ELR (cell line): ENCODE data around the gene BHMT.

Experiments used
- DNase-seq: peaks from one replicate; pipeline ENCODE4 v3.0.0-alpha.2; 2015; ENCODE audit warnings: low read depth

BHMT gene, protein sequence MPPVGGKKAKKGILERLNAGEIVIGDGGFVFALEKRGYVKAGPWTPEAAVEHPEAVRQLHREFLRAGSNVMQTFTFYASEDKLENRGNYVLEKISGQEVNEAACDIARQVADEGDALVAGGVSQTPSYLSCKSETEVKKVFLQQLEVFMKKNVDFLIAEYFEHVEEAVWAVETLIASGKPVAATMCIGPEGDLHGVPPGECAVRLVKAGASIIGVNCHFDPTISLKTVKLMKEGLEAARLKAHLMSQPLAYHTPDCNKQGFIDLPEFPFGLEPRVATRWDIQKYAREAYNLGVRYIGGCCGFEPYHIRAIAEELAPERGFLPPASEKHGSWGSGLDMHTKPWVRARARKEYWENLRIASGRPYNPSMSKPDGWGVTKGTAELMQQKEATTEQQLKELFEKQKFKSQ

DNA sequence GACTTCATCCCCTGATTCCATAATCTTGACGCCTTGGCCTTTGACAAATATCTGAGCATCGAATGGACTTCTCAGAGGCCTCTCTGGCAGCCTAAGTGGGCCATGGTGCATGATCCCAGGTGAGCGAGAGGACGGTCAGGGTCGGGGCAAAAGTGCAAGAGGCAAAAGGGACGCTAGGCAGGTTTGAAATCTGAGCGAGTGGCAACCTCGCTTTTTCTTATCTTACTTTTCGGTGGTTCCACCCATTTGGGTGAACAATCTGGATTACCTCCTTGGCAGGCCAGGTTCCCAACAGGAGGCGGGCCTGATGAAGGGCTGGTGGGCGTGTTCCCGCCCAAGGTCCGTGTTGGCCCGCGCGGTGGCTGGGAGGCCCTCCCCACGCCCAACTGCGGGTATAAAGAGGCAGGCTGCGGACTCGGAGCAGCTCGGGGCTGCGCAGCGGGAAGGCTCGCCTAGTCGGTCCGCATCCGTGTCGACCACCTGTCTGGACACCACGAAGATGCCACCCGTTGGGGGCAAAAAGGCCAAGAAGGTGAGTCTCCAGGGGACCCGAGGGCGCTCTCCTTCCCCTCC, at the start of gene BHMT:
Gene BHMT, plus strand, starts transcription at position 423 of the 573 bp plus-strand sequence. Its CDS starts 77 bp downstream, at position 500.
- DNase-seq = no peak

DNA sequence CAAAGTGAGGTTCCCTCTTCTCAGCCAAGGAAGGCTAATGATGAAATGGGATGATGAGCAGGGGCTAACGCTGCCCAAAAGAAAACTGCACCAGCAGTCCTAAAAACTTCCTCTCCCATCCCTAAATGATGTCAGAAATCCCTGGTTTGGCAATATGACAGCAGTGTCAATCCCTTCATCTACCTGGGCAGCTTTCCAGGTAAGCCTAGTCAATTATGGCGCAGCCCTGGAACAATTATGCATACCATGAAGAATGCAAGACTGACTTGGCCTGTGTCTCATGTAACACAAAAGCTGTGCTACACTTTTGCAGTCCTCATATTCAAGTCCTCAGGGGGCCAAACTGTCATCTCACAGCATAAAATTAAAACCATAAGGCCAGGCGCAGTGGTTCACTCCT, 49.2 kb upstream of the BHMT start:
- DNase-seq = no peak

DNA sequence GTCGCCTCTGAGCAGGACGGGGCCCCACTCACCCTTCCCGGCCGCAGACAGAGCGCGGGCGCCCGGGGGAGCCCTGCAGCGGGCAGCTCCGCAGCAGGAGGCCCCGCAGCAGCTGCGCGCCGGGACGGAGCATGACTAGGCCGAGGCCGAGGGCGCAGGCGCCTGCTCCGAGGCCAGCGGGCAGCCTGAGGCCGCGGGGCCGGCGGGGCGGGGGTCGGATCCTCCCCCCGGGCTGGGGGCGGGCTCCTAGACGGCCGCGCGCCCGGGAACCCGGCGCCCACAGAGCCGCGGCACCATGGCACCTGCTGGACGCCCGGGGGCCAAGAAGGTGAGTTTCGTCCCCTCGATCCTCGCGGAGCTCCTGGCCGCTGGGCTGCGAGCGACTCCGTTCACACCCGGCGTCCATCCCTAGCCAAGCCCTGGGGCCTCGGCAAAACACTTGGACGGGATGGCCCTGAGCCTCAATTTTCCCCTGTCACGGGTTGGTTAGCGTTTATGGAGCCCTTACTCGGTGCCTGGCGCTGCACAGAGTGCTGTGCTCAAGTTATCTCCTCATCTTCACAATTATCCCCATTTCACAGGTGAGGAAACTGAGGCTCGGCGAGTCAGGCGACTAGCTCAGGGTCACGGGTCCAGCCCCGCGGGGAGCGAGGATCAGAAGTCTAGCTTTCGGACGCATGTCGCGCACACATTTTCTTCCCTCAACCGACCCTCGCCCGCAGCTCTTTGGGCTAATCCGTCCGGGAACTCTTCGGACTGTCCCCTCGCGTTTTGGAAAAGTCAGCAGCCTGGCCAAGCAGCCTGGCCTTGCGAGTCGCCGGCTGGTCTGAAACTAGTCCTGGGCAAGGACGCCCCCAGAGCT, 41.9 kb upstream of the BHMT start, which contains the start of the genes BHMT2 and DMGDH:
Gene BHMT2, plus strand, starts transcription at position 280 of the 862 bp plus-strand sequence. Its CDS starts 16 bp downstream, at position 296.
Gene DMGDH, minus strand, starts transcription at position 187 of the 862 bp plus-strand sequence. Its CDS starts 54 bp downstream, at position 133.
- peak; percentile 72 for DNase-seq

DNA sequence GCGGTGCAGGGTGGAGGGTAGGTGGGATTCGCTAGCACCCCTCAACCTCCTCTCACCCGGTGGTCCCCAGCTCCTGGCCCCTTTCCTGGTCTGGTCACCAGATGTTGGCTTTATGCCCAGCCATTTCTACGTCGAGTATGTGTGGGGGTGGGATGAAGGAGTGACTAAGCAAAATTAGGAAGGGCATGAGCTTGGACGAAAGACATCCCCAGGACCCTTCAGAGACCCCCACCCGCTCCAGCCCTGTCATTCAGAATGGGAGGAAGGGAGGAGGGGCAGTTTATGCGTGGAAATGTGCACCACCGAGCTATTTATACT, 41.3 kb upstream of the BHMT start:
- DNase-seq = peak; percentile 22

DNA sequence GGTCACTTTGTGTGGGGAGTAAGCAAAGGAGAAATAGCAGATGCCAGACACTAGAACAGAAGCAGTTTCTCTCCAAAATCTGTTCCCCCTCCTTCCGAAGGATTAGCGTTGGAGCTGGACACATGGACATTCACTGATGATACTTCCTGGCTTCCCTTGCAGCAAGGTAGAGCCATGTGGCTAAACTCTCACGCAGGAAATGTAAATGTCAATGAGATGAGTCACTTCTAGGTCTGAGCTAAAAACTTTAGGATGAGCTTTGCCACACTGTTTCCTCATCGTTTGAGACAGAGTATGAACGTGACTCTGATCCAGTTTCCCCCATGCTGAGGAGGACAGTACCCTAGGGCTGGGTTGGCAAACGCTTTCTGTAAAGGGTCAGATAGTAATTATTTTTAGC, 37.0 kb upstream of the BHMT start:
- DNase-seq = peak; percentile 83

DNA sequence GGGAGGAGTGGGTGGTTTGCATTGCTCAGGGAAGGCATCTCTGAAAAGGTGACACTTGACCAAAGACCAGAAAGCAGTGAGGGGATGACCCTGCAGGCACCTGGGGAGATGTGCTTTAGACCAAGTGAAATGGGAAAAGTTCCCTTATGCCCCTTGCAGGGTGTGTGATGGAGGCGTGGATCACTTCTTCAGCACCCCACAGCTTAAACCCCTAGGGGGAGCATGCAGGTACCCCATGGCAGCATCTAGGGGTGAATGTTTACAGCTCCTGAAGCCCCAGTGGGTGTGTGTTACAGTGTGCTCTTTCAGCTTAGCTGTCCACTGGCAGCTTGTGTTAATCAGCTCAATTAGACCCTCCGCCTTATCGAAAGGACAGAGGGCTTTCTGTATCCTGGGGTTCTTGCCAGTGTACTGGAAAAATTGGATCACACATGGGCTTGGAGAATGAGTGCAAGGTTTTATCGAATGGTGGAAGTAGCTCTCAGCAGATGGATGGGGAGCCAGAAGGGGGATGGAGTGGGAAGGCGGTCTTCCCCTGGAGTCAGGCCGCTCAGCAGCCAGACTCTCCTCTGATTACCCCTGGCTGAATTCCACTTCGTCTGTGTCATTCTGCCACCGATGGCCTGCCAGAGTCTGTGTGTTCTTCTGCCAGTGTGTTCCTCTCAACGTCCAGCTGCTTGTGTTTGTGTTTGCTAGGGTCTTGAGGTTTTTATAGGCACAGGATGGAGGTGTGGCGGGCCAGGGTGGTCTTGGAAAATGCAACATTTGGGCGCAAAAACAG, 35.8 kb upstream of the BHMT start:
- no peak for DNase-seq

DNA sequence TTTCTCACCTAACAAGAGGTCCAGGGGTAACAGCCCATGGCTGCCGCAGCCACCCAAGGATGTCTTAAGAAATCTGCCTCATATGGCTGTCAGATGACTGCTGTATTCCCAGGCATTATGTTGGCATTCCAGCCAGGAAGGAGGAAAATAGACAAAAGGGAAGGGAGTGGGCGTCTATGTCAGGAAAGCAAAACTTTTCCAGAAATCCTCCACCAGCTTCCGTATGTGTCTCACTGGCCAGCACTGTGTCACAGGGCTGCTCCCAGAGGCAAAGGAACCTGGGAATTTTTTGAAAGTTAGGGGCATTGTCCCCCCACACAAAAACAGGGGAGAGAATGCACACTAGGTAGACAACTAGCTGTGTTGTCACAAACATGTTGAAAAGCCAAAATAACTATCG, 34.8 kb upstream of the BHMT start:
- no peak for DNase-seq

DNA sequence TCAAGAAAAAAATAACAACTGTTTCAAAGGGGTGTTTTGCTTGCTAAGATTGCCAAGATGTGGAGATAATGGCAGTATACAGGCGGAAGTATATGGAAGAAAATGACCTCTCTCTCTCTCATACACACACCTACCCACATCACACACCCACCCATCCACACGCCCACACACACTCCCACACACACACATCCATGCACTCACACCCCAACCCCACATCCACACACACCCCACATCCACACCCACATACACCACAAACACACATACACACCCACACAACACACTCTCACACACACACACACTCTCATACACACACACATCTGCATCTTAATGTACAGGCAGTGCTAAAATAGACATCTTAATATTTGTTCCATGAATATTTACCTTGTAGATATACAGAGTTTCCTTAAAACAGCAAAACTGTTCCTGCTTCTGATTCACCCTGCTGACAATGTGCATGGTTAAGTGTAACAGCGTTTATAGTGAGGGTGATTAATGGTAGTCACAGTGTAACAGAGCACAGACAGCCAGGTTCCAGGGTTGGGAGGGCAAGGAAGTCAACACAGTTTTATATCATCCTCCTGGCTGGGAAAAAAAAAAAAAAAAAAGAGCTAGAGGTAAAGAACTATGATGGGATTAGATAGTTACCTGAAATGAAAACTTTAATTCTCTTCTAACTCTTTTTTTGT, 33.8 kb upstream of the BHMT start:
- peak; percentile 37 for DNase-seq

DNA sequence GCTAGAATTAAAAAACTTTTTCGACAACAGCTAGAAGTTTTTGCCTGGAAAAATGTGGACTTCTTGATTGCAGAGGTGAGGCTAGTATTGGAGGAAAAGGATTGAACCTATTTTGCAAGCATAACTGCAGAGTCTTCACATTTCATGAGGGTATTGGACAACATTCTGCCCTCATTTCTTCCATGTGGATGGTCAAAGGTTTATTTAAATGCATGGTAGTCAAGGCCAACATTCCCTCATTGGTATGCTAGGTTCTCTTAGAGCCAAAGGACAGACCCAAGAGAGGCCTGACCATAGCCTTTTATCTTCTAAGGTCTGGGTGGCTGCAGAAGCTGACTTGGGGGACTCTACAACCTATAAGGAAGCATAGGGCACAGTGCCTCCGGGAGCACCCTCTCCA, 30.8 kb upstream of the BHMT start:
- no peak for DNase-seq

DNA sequence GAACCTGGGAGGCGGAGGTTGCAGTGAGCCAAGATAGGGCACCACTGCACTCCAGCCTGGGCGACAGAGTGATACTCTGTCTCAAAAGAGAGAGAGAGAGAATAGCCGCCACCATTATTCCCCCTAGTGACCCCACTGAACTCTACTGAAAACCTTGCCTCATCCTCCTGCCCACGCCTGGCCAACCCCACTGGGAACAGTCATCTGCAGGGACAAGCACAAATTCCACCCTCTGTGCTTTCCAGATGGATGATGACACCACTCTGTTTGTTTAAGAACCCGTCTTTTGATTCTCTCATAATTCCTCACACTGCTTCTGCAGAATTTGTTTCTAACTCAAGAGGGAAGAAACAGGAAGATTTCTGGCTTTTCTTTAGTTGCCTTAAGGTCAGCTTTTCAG, 29.8 kb upstream of the BHMT start:
- no peak for DNase-seq

DNA sequence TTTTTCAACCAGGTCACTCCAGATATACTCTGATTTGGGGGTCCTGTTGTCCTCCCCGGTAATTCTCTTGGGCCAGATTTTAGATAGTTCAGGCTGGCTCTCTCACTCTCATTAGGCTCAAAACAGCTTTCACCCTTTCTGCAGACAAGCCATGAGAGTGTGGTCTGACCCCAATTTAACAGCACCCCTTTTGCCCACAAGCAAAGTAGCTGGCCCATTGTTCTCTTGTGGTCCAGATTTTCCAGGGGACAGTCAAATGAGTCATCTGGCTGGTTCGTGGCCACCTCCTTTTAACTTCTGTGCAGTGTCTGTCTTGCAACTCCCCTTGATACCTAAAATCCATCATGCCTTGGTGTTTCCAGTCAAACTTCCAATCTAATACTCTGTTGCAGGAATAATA, 25.5 kb upstream of the BHMT start:
- DNase-seq = peak; percentile 12

DNA sequence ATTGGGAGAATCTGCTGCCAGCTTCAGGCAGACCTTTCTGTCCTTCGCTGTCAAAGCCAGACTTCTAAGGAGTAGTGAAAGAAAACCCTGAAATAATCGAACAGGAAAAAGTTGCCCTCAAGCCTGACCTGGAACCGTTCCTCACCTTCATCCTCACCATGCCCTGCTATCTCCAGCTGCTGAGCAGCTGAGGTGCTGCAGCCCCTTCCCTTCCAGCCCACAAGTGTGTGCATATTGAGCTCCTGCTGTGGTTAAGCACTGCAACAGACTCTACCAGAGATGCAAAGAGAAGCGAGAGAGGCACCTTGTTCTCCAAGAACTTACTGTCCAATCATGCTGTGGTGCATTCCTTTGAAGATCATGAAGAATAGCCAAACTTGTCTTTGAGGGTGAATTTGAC, 23.1 kb upstream of the BHMT start:
- DNase-seq = no peak

DNA sequence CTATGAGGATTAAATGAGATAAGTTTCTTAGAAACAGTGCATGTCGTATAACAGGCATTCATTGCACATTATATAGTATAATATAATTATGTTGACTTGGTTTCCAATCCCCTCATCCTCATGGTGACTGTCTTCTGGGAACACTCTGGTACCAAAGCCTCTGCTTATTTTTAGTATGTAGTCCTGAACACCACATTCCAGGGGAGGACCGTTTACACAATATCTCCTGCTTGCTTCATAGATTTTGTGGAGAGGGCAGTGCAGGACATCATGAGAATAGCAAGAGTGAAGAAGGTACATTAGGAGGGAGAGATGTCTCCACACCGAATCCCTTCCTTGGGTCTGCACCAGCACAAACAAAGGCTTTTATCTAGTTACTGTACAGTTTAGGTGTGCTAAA, 20.5 kb upstream of the BHMT start:
- DNase-seq = no peak

DNA sequence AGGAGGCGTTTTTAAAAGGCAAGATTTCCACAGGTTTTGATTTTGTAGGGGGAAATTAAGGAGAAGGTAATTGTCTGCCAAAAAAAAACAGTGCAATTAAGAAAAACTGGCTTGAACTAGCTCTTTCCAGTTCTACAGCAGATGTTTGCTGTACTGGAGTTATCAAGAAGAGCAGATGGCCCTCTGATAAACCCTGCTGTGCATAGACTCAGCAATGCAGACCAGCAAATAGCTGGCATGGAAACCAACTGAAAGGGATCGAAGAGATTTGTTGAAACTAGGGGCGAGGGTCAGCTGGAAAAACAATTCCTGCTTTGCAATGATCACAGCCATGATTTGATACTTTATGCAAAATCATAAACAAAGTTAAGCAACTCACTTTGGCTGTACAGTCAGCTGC, 17.8 kb upstream of the BHMT start:
- DNase-seq = no peak

DNA sequence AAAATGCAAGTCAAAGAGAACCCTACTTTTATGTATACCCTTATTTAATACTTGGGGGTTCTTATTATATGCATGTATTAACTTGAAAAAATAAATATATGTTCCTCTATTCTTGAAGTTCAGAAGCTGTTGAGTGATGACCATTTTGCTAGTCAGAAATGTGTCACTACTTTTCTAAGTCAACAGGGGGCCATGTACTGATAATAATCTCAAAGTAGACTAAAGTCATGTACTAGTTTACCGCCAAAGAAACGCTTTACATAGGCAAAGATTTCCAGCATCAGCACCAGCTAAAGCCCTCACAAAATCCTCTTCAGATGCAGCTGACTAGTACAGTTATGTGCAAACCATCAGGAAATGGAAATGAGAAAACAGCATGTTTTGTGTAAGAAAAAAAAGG, 5.7 kb upstream of the BHMT start:
- DNase-seq = peak; percentile 18

DNA sequence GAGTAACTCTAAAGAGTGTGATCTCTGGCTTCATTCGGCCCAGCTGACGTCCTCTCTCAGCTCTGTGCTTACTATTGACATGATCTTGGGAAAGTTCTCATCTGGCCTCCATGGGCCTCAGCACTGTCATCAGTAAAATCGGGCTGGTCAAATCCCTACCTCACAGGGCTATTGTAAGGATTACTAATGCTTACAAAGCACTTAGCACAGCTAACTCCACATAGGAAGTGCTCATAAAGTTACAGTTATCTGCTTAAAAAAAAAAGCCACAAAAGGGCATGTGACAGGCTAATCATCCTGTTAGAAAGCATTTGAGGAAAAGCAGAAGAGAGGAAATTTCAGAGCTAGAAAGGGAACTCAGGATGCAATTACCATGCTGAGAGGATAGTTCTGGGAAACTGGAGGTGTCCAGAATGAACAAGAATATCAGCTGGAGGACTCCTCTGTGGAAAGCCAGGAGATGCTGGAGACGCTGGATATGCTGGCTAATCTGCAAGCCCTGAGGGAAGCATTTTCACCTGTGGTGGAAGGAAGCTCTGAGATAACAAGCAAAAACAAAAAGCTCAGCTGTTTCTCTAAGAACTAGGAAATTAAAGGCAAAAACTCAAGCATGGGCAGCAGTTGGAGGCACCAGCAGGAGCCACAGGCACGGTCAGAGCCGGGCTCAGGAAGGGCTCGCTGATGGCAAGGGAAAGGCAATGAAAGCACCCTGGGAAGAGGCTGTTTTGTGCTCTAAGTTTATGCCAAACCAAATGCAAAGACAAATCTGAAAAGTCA, 4.4 kb upstream of the BHMT start:
- peak; percentile 45 for DNase-seq

DNA sequence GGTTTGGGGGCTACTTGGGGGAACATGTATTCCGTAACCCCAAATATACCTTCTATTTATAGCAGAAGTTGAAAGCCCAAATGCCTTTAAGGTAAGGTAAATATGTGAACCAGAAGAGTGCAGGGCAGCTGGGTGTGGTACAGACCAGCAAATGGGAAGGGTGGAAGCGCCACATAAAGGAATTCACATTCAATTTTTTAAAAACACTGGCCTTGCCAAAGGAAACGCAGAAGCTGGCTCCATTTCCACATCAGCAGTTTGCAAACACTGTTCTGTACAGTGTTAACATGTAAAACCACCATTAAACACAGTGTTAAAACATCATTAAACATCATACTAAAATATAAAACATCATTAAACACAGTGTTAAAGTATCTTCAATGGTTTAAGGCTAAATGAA, 3.5 kb upstream of the BHMT start:
- DNase-seq = no peak

DNA sequence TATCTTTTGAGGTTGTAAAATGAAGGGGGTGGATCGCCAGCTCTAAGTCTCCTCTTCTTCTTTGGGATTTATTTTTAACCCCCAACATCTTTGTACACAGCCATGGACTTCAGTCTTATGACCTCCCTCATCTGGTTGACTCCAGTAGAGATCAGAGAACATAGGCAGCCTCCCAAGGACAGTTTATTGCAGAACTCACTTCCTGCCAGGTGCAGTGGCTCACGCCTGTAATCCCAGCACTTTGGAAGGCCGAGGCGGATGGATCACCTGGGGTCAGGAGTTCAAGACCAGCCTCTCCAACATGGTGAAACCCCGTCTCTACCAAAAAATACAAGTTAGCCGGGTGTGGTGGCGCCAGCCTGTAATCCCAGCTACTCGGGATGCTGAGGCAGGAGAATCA, 2.8 kb upstream of the BHMT start:
- DNase-seq = no peak

DNA sequence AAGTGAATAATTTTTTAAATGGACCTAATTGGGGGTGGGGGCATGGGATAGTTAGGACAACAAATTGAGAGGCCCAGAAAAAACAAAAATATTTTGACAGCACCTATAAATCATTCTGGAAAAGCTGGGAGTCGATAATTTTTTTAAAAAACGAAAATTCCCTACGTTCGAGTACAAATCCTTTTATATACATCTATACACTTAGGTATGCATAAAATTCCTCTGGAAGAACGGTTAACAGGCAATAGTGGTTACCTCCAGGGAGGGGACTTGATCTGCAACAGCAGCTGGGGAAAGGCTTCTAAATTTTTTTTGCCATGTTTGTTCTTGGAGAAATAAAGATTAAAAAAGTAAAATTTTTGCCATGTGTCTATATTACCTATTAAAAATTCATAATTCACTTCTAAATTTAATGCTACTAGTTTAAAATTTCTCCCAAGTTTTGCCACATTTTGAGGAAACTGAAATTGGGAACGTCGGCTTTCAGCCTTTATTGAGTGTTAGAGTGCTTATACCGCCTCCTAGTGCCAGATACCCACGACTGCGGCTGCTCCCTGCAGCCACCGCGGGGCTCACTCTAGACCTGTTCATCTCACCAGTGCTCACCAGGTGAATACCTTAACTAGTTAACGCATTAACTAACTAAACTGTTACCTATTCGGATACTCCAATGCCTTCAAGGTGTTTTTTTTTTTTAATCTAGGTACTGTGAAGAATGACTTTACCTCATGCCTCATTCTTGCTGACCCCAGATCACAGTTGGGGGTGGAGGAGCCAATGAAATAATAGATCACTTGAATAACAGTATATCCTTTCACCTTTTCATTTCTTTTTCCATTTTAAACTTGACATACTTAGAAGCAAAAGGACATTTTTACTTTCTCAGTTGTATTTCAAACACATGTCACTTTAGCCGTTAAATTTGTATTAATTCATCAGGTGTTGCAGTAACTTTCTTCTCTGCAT, 1.8 kb upstream of the BHMT start:
- DNase-seq = peak; percentile 19
